GF-D8 (cell line): ENCODE results near the gene IDH3G.
"Not testable (repeated sequence)": the region's sequence is repeated elsewhere in the genome, so short reads cannot be mapped to it uniquely, and the experiment has no call there.

Experiments
- DNase-seq: peaks from one replicate; lab custom pipeline; 2025; lab: John Stamatoyannopoulos, UW

IDH3G gene

GRCh38 chrX:153755136-153755535 lies 39.0 kb downstream of the IDH3G start:
- DNase-seq: no peak

DNA sequence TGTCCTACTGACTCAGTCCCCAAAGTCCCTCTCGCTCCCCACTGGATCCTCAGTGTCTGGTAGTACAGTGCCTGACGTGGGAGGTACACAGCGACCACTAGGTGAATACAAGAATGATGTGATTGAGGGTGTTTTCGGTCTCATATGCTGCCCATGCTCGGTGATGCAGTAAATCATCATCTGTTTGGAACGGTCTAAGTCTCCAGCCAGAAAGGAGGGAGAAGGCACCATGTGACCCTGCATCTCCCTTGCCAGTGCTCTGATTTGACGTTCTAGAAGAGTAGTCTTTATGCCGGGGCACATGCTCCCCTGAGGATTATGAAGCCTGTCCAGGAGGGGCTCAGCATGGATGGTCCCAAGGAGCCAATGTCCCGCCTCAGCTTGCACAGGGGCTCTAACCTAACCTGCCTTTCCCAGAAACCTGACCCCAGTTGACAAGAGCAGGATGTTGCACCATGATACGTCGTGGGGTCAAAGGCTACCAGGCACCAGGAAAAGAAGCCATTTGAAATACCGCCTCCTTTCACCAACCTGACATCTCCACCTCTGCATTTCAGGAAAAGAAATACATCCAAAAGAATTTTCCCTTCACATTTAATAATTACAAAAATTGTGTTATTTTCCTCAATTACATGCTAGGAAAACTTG lies 43.9 kb downstream of the IDH3G start:
- no peak for DNase-seq

- not testable (repeated sequence) for DNase-seq
These were observed 45.2 kb downstream of the IDH3G start for GRCh38 chrX:153749017-153749416.

- DNase-seq: not testable (repeated sequence)
These were observed 47.2 kb downstream of the IDH3G start for GRCh38 chrX:153746991-153747390.

DNA sequence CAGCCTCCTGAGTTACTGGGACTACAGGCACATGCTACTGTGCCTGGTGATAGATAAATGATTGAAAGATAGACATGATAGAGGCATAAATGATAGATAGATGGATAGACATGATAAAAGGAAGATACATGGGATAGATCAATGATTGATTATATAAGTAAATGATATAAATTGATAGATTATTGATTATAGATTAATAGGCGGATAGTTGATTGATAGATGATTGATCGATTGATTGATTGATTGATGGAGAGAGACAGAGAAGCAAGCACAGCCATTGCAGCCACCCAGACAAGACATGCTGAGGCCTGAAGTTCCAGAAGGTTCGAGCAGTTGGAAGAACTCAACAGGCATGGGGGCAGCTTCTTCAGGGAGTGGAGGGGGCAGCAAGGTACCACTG lies 47.8 kb downstream of the IDH3G start:
- DNase-seq: no peak

- DNase-seq: not testable (repeated sequence)
These were observed 49.1 kb downstream of the IDH3G start for GRCh38 chrX:153745067-153745433.

DNA sequence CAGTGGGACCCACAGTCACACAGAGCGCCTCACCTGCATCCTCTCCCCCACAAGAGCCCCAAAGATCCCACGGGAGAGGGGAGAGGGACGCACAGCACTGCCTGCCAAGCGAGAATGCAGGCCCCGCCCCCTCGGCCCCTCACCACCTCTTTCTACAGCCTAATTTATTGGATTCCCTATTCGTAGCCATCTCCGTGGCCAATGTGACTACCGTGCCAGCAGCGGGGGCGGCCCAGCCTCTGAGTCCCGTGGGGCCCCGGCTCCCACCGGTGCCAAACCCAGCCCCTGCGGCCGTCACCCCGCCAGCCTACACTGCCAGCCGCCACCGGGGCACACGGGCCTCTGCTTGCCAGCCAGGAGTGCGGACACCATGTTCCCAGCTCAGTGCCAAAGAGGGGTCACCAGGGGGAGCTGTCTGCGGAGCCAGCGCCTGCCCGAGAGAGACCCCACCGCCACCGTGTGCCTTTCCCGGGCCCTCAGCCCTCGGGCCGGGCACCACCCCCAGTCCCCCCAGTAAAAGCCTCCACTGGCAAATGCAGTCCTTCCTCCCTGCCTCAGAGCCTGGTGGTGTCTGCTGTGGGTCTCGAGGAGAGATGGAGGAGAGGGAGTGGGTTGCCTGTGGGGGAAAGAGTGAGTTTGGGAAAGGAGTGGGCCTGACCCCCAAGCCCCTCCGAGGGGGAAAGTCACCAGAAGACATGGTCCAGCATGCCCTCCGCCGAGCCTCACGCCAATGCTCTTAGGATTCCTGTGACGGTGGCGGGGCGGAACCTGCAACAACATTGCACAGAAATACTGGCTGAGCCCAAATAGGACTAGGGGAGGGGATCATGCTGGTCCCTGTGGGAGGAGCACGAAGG lies 49.7 kb downstream of the IDH3G start:
- no peak for DNase-seq

GRCh38 chrX:153743468-153744209 lies 50.5 kb downstream of the IDH3G start:
- DNase-seq: not testable (repeated sequence)

DNA sequence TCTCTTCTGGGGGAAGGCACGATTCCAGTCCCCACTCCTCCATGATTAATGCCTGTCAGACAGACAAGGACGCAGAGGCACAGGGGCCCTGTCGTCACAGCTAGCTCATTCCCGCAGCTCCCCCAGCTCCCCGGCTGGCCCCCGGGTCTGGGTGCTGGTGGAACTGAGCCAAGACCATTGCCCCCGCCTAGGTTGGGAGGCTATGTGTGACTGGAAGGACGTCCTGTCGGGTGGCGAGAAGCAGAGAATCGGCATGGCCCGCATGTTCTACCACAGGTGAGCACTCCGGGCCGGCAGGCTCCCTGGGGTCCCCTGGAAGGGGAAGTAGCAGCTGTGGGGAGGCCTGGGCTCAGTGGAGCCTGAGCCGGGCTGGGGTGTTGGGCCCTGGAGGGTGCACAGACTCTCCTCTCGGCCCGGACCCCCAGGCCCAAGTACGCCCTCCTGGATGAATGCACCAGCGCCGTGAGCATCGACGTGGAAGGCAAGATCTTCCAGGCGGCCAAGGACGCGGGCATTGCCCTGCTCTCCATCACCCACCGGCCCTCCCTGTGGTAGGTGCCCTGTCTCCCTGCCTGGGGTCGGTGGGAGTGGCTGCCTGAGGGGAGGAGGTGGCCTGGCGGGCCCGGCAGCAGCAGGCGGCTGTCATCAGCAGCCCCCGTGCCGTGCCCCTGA lies 51.2 kb downstream of the IDH3G start:
- not testable (repeated sequence) for DNase-seq

DNA sequence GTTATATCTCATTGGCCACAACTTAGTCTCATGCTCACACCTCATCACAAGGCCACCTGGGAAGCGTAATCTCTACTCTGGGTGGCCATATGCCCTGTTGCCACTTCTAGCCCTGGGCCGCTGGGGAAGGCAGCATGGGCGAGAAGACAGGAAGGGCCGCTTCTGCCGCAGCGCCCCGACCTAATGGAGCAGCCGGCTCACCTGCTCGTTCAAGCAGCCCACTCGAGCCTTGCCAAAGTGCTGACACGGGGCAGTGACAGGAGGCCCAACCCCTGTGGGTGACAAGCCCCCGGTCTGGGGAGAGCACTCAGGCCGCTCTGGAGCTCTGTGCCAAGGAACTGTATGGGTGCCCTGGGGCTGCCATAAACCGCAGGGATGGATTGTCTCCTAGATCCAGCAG lies 52.1 kb downstream of the IDH3G start:
- not testable (repeated sequence) for DNase-seq

DNA sequence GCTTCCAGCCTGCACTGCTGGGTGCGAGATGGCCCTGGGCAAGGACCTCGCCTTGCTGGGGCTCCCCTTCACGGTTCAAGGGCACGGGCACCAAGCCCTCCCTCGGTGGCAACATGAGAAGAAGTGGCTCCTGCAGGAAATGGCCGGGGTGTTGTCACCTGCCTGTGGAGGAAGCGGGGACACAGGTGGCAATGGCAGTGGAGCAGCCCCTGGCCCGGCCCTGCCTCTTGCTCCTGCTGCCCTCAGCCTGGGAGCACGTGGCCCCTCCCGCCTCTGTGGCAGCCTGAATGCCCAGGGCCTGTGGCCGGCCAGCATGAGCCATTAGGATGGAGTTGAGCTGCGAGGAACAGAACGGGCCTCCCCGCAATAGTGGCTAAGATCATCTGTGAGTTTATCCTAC lies 52.7 kb downstream of the IDH3G start:
- DNase-seq: no peak

DNA sequence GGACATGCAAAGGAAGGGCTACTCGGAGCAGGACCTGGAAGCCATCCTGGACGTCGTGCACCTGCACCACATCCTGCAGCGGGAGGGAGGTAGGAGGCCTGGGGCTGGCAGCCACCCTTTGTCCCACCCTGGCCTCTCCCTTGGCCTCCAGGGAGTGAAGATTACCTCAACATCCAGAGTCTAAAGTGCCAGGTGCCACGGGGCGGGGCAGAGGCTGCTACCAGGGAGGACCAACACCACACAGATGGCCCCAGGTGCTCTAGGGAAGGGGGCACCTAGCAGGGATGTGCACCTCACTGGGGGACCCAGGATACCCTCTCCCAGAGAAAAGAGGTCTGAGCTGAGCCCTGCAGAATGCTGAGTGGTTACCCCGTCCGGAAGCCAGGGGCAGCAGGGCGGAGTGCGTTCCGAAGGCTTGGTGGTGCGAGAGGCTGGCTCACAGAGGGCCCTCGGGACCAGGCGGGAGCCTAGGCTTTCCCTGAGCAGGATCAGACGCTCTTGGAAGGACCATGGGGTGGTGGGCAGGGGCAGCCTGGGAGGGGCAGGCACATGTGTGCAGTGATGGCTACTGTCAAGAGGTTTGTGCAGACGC lies 53.4 kb downstream of the IDH3G start:
- DNase-seq: no peak

DNA sequence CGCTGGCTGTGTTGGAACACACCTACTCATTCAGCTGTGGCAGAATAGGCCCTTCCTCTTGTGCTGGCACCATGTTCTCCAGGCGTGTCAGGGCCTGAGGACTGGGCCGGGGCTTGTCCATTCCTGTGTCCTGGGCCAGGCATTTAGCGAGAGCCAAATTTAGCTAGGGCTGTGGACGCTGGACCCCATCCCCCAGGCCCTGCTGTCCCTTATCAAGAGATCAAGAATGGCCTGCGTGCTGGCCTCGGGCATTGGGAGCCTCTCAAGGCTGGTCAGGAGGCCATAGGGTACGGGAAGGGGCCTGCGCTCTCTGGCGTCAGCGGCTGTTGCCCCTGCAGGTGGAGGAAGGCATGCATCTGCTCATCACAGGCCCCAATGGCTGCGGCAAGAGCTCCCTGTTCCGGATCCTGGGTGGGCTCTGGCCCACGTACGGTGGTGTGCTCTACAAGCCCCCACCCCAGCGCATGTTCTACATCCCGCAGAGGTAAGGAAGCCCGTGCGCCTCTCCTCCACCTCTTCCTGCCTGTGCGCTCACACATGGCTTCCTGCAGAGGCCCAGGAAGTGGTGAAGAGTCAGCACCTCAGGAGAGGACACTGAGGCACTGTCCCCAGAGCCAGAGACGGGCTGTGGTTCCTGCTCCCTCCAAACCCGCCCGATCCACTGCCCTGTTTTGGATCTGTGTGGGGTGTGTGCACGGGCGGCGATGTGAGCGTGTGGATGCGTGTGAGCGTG lies 54.3 kb downstream of the IDH3G start:
- no peak for DNase-seq

DNA sequence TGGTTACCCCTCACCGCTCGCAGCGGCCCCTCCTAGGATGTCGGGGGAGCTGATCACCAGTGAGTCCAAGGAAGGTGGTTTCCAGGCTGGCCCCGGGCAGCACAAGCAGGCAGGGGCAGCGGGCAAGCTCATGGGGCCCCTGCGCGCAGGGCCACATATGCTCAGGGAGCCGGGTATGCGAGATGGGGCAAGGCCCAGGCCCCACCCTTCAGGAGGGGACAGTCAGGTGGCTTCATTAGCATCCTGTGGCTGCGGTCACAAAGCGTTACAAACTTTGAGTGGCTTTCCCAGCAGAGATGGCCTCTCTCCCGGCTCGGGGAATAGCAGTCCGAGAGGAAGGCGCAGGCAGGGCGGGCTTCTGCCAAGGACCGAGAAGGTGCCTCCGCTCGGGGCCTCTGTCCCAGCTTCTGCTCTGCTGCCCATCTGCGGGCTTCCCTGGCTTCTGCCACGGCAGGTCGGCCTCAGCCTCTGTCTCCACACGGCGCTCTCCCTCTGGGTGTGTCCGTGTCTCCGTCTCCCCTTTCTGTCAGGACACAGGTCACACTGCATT lies 56.0 kb downstream of the IDH3G start:
- DNase-seq: no peak

GRCh38 chrX:153736871-153737441 lies 57.2 kb downstream of the IDH3G start:
- no peak for DNase-seq

DNA sequence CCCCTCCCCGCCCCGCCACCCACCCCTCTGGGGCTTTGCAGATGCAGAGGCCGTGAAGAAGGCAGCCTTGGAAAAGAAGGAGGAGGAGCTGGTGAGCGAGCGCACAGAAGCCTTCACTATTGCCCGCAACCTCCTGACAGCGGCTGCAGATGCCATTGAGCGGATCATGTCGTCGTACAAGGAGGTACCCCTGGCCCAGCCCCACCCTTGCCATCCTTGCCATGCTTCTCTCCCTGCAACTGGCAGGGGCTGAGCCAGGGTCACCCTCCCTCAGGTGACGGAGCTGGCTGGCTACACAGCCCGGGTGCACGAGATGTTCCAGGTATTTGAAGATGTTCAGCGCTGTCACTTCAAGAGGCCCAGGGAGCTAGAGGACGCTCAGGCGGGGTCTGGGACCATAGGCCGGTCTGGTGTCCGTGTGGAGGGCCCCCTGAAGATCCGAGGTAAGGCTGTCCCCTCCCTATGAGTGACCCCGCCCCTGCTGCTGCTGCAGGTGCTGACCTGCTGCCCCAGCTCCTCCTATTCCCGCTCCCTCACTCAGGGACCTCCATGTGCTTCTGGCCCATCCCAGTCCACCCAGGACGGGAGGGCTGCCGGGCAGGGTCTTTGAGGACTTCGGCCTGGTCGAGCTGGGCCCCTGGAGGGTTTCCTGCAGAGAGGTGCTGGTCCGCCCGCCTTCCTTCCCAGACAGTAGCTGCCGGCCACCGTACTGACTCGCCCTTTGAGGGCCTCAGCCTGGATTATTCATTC lies 57.9 kb downstream of the IDH3G start:
- DNase-seq: no peak
